ENCODE data around the gene RYR2. TPM values are rescaled to one million over a fixed set of nuclear protein-coding genes. Genes with fewer than 3 reads are reported as not detected.

The RYR2 gene
- total RNA-seq, 1 experiment from 2014 or later = 2.8 TPM

- H3K4me3 ChIP-seq (ENCODE audit: low read depth, low read length, poor library complexity, severe bottlenecking) = no peak overlapping the region
- intact Hi-C loops (cut with micrococcal nuclease; ENCODE audit: unreplicated experiment) = no loop called here
- POLR2A ChIA-PET (ENCODE audit: low non-redundant PET) = no interaction called here
- no peaks in the 10 kb centered on the region for H3K27me3 ChIP-seq (replicated peaks; ENCODE audit: insufficient read depth, low read depth, low read length, poor library complexity)
- no peak overlapping the region for H3K27ac ChIP-seq (ENCODE audit: low read depth, low read length, poor library complexity, severe bottlenecking)
- DNase-seq (ENCODE audit: low spot score) = no peak
- no TSS peak for BruUV-seq (replicated peaks)
- no peaks in the 10 kb centered on the region for H3K36me3 ChIP-seq (ENCODE audit: insufficient read depth, low read length, poor library complexity, severe bottlenecking)
- TF ChIP-seq CTCF (conservative IDR thresholded peaks at IDR 0.05; ENCODE audit: low read depth, low read length) = no peak
- no peak for TF ChIP-seq EZH2 (IDR thresholded peaks at IDR 0.05; ENCODE audit: borderline replicate concordance, low read depth, low read length, poor library complexity, severe bottlenecking)
- no peaks in the 10 kb centered on the region for H3K4me1 ChIP-seq (ENCODE audit: insufficient read depth, low read length, poor library complexity, severe bottlenecking)
- no peaks in the 10 kb centered on the region for H3K9me3 ChIP-seq (ENCODE audit: low read depth, low read length, poor library complexity, severe bottlenecking)
- CTCF ChIA-PET = no interaction called here
Observed at GRCh38 chr1:237580726-237581125, 538.7 kb downstream of the RYR2 start.

GRCh38 chr1:237583270-237583669 is 541.3 kb downstream of the RYR2 start:
- no peak for TF ChIP-seq CTCF (conservative IDR thresholded peaks at IDR 0.05; ENCODE audit: low read depth, low read length)
- no peak for TF ChIP-seq EZH2 (IDR thresholded peaks at IDR 0.05; ENCODE audit: borderline replicate concordance, low read depth, low read length, poor library complexity, severe bottlenecking)
- no peaks in the 10 kb centered on the region for H3K36me3 ChIP-seq (ENCODE audit: insufficient read depth, low read length, poor library complexity, severe bottlenecking)
- POLR2A ChIA-PET (ENCODE audit: low non-redundant PET) = no interaction called here
- H3K4me3 ChIP-seq (ENCODE audit: low read depth, low read length, poor library complexity, severe bottlenecking) = no peak overlapping the region
- no TSS peak for BruUV-seq (replicated peaks)
- H3K4me1 ChIP-seq (ENCODE audit: insufficient read depth, low read length, poor library complexity, severe bottlenecking) = no peaks in the 10 kb centered on the region
- no peak overlapping the region for H3K27ac ChIP-seq (ENCODE audit: low read depth, low read length, poor library complexity, severe bottlenecking)
- CTCF ChIA-PET = no interaction called here
- intact Hi-C loops (cut with micrococcal nuclease; ENCODE audit: unreplicated experiment) = no loop called here
- no peak for DNase-seq (ENCODE audit: low spot score)
- H3K9me3 ChIP-seq (ENCODE audit: low read depth, low read length, poor library complexity, severe bottlenecking) = no peaks in the 10 kb centered on the region
- no peaks in the 10 kb centered on the region for H3K27me3 ChIP-seq (replicated peaks; ENCODE audit: insufficient read depth, low read depth, low read length, poor library complexity)

- no peaks in the 10 kb centered on the region for H3K9me3 ChIP-seq (ENCODE audit: low read depth, low read length, poor library complexity, severe bottlenecking)
- ChIA-PET CTCF (no interaction called here), POLR2A (ENCODE audit: low non-redundant PET) (no interaction called here)
- no peaks in the 10 kb centered on the region for H3K4me1 ChIP-seq (ENCODE audit: insufficient read depth, low read length, poor library complexity, severe bottlenecking)
- intact Hi-C loops (cut with micrococcal nuclease; ENCODE audit: unreplicated experiment) = no loop called here
- H3K4me3 ChIP-seq (ENCODE audit: low read depth, low read length, poor library complexity, severe bottlenecking) = no peak overlapping the region
- H3K27me3 ChIP-seq (replicated peaks; ENCODE audit: insufficient read depth, low read depth, low read length, poor library complexity) = no peaks in the 10 kb centered on the region
- BruUV-seq (replicated peaks) = no TSS peak
- H3K27ac ChIP-seq (ENCODE audit: low read depth, low read length, poor library complexity, severe bottlenecking) = no peak overlapping the region
- DNase-seq (ENCODE audit: low spot score) = no peak
- TF ChIP-seq EZH2 (IDR thresholded peaks at IDR 0.05; ENCODE audit: borderline replicate concordance, low read depth, low read length, poor library complexity, severe bottlenecking) = no peak
- no peak for TF ChIP-seq CTCF (conservative IDR thresholded peaks at IDR 0.05; ENCODE audit: low read depth, low read length)
- no peaks in the 10 kb centered on the region for H3K36me3 ChIP-seq (ENCODE audit: insufficient read depth, low read length, poor library complexity, severe bottlenecking)
Observed at GRCh38 chr1:237583756-237584155, 541.8 kb downstream of the RYR2 start.

Measured in A673 (cell line).